Stimulated activated CD4-positive, alpha-beta T cell treated with anti-CD3 and anti-CD28 coated beads, TNF-alpha, amount 100 ng/mL, for 4 hours (primary cell): ENCODE measurements around the gene GABRR3.

ENCODE experiments used
- DNase-seq, 3 experiments: peaks; one replicate each; pipeline ENCODE4 v3.0.0-alpha.2; 2020; ENCODE audit warnings: low read depth in 3 of 3

The GABRR3 gene

DNA sequence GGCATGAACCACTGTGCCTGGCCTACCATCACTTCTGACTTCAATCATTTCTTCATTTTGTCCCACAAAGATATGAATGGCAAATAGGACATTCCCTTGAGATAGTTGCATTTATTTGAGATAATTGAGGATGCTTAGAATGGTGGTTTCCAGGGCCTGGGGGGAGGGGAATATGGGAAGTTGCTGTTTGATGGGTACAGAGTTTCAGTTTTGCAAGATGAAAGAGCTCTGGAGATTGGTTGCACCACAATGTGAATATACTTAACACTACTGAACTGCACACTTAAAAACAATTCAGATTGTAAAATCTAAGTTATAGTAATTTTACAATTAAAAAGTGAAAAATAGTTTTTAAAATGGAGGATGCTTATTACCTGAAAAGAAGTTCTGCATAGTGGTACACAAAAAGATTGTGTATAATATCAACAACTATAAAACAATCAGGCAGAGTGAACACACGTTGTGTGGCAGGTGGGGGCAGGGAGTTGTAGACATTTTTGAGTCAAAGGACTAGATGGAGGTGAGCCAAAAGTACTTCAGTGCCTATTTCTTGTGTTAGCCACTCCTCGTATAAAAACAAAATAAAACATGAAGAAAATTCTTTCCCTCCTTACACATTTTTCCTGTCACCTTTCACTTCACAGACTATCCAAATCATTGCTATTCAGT is 44.4 kb downstream of the GABRR3 start:
- DNase-seq: no peak

DNA sequence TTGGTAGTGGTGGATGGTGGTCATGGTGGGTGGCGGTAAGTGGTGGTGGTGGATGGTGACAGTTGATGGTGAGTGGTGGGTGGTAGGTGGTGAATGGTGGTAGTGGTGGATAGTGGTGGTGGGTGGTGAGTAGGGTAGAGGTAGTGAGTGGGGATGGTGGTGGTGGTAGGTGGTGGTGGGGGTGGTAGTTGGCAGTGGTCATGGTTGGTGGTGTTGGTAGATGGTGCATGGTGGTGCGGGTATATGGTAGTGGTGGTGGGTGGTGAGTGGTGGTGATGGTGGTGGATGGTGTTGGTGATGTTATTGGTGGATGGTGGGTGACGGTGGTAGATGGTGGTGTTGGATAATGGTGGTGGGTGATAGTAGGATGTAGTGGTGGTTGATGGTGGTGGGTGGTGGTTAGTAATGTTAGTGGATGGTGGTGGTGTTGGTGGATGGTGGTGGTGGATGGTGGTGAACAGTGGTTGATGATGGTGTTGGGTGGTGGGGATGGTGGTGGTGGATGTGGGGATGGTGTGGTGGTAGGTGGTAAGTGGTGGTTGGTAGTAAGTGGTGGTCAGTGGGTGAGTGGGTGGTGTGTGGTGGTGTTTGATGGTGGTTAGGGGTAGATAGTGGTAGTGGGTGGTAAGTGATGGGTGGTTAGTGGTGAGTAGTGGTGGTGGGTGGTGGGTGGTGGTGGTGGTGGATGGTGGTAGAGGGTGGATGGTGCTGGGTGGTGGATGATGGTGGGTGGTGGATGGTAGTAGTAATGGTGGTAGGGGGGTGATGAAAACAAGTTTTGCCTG is 46.1 kb downstream of the GABRR3 start:
- no peak for DNase-seq

DNA sequence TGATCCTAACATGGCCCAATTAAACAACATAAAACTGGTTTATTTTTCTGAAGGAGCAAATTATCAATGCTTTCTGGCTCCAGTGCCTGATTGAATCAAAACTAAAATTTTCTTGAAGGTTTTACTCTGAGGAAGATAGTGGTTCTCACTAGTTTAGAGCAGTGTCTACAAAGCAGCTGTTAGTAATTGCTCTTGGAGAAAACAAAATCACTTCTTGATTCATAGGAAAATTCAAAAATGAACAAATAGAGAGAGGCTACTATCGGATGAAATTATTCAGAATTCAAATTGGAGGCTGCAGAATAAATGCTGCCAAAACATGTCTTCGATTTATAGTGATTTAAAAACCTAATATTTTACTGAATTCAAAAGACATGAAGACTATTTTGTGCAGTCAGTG is 47.8 kb downstream of the GABRR3 start:
- no peak for DNase-seq

DNA sequence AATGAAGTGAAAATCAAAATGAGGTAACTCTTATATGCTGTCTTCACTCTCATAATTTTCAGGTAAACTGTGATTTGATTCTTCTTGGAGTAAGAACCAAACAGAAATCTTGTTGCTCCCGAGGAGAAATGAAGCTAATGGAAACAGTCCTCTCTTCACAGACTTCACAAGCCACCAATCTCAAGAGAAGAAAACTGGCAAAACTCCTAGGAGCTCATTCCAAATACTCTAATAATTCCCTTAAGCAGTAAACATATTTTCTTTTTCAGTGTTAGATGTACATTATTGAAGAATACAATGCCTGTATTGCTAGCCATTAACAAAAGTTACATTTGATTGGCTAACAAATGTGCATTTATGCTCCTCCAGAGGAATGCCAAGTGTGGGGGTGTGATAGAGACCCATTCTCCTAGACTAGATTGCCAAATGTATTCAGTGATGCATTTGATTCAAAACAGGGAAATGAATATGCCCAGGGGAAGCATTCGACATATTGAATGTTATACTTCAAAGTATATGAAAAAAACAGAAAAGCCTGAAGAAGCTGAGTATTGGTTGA is 51.1 kb downstream of the GABRR3 start:
- no peak for DNase-seq

DNA sequence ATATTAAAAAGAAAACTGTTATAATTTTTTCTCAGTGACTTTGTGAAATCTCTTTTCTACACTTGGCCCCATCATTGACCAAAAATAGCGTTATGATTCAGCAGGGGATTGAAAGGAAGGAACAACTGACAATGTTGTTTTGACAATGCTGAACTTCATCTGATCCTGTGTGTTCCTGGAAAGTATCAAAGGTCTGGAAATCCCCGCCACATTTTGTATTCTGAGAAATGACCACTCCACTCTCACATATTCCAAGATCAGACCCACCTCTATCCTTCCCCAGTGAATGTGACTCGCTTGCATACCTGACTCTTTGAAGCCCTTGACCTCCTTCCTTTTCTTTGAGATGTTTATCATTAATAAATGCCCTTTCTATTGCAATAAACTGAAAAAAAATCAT is 53.2 kb downstream of the GABRR3 start:
- DNase-seq: no peak

DNA sequence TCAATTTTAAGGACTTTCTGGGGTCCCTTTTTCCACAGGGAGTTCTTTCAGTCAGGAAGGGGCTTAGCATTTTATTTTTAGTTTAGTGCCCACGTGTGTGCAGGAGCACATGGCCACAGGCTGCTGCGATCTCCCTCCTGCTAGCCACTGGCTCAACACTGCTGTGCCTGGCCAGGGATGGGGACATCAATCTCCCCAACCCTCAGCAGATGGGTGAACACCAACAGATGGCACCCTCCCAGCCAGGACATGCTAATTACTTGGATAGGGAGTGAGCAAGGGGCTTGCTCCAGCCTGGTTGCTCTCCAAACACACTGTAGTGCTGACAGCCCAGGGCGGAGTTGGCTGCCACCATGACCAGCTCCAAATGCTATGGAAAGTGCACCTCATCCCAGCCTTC is 55.5 kb downstream of the GABRR3 start:
- DNase-seq: no peak

DNA sequence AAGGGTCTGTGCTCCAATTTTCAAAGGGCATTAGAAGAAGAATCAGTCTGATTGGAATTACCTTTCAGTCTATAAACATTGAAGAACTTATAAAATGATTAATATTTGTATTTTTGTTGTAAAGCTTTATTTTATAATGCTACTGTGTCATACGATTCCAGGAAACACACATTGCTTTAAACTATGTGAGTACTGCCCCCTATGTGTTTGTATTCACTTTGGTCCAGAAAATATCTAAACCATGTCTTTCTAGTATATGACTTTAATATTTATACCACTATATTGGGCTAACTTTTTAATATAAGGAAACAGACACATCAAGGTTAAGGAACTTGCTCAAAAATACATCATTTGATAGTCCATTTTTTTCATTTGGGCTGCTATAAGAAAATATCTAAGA is 59.6 kb downstream of the GABRR3 start:
- no peak for DNase-seq

DNA sequence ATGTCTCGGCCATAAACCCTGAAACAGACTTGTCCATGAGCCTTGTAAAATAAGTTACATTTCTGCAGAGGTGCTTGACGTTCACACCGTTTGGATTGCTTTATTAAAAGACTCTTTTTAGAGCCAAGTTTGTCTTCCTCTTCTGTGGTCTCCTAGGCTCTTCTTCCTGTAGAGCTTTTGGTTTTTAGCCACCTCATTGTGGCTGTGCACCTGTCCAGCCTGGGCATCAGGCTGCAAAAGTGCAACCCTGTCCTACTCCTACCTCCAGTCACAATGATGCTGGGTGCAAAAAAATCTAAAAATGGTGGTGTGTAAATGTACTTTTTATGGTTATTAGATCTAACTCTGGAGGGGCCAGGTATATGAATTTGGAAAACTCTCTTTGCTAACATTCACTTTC is 60.1 kb downstream of the GABRR3 start:
- no peak for DNase-seq

DNA sequence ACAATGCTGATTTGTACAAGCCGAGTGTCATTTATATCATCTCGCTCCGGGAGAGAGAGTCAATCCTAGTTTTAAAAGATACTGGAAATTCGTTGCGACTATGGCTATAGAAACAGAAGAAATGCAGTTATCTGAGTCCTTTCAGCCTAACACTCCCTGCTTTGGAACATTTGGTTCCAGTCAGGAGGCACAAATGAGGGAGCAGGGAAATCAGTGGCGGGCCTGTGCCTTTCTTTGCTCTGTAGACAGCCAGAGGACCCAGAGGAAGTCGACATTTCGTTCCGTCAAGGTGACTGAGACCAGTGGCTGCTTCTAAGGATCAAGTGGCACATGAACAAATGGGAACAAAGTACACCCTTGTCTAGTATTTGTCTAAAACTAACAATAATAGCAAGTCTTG is 62.1 kb downstream of the GABRR3 start:
- no peak for DNase-seq

DNA sequence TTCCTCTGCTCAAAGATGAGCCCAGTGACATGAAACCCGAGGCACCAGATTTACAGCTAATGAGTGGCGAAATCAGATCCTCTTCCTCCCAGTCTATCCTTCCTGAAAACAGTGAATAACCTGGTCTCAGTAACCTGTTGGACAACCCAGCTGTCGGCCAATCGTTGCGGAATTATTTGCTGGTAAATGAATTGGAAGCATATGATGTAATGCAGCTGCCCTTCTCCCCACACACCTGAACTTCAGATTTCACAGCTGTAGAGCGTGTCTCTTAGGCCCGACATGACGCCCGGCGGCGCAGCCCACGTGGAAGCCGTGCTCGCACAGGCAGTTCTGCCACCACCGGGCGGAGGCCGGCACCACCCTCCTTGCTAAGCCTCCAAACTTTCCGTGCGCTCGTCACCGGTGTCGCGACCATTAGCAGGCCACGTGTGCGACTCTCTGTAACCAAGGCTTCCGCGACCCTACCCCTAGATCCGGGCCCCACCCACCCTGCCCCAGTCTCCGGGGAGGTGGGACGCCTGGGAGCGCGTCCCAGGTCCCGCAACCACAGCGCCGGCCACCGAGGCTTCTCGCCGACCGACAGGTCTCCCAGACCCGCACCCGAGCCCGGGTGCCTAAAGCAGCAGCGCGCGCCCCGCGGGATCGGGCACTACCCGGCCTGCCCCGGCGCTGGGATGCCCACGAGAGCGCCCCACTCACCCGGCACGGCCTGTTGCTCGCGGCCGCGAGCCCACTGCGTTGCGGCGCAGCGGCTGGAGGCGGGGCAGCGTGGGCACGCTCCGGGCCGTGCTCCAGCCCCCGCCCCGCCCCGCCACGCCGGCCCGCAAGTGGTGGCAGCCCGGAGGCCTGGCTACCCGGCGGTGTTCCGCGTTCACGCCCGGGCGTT is 63.2 kb downstream of the GABRR3 start, which contains the start of gene RIOX2:
Gene RIOX2 (minus strand): TSS at position 753 of the 889 bp plus-strand sequence. CDS start 4,838 bp downstream, outside the sequence.
- DNase-seq: peak; percentile 61 to 69 (median 68)

DNA sequence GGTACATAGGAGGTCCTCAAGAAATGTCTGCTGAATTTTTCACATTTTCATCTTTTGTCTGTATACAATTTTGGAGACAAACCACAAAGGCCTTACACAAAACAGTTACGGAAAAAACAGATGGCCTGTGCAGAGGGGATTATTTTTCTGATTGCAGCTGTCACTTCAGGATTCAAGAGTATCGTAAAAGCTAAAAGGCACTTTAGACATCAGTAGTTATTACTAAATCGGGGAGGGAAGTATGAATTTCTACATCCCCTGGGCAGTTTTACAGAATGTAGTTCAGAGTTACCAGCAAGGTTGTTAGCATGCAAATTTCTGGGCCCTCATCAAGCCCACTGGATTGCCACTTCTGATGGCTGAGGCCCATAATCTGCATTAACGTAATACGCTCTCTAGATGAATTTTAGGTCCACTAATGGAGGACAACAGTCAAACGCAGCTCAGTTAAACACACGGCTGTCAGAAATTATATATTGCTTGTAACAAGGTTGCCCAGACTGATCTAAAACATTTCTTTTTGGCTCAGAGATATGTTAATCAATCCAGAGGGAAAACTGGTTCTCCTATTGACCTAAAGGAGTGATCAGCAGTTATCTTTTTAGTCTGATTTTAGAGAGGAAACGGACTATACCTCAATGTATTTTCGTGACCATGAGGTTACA is 64.0 kb downstream of the GABRR3 start:
- DNase-seq: no peak

DNA sequence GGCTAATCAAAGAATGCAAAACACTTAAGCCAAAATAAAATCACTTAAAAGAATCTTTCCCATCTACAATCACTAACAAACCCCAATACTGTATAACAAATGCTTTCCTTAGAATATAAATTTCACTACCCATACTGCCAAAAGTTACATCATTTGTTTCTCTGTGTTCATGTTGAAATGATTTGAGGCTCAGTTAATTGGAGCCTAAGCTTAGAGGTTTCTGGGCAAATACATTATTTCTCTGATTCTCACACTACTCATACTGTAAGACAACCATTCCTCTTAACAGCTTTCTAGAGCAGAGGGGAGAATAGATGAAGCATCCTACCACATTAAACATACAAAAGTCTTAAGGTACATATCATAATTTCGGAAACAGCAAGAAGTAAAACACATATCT is 65.0 kb downstream of the GABRR3 start:
- no peak for DNase-seq

DNA sequence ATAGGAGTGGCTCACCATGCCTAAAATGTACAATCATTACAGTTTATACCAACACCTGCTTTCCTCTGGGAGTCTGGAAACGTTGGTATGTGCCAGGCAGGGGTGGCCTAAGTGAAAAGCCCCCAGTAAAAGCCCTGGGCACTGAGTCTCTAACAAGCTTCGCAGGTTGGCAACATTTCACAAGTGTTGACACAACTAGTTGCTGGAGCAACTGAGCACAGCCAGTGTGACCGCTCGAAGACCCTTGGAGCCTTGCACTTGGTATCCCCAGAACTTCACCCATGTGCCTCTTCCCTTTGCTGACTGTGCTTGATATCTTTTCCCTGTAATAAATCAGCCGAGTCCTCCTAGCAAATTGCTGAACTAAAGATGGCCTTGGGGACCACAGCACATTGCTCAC is 65.6 kb downstream of the GABRR3 start:
- DNase-seq: no peak

DNA sequence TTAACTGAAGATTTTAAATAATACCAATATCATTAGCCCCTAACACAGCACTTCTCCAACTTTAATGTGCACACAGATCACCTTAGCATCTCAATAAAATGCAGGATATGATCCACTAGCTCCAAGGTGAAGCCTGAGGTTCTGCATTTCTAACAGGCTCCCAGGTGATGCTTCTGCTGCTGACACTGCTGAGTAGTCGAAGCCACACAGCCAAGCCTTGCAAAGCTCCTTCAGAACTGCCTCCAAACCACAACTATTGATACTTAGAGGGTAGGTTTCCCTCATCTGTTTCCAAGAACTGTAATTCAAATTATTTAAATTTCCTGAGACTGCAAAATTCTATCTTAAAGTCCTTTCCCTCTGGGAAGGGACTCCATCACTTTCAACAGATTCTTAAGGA is 66.7 kb downstream of the GABRR3 start:
- DNase-seq: no peak

DNA sequence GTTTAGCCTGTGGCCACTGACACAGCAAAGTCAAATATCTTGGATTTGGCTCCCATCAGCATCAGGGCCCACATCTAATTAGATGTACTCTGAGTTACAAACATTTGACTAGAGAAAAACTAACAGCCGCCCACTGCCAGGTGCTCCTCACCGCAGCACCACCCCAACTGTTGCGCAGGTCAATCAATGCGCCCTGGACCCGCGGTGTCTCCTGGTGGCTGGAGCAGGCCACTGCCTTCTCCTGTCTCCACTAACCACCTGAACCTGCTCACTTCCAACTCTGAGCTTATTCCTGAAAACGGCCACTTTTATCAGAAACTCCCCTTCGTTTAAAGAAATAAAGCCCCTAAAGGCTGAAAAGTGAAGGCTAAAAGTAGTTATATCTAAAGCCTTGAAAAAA is 67.1 kb downstream of the GABRR3 start:
- DNase-seq: no peak

DNA sequence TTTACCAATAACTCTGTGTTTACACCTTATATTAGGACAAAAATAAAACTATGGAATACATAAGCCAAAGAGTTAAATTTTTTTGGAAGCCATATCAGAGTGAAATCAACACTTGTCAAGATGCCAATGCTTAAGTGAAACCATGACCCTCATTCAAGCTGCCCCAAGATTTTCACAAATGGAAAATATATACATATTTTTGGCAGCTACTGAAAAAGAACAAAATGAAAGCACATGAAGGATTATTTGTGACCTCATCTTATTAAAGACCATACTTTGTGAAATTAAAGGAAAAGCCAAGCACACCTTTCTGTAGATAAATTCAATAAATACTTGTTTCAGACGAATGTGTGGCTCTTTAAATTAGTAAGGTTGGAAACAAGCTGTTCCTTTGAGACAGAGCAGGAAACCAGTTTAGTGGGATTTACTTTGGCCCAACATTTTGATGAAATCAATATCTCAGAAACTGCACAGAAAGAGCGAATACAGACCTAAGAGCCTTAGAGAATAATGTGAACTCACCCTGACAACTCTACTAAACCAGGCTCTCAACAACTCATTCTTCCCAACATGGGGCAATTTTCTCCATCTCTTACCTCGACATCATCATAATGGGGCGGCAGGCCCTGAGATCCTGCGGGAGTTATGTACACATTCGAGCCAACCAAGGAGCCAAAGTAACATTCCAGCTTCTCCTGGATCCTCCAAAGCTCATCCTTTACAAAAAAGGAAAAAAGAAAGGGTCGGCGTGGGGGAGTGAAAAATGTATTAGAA is 73.9 kb downstream of the GABRR3 start:
- no peak for DNase-seq

DNA sequence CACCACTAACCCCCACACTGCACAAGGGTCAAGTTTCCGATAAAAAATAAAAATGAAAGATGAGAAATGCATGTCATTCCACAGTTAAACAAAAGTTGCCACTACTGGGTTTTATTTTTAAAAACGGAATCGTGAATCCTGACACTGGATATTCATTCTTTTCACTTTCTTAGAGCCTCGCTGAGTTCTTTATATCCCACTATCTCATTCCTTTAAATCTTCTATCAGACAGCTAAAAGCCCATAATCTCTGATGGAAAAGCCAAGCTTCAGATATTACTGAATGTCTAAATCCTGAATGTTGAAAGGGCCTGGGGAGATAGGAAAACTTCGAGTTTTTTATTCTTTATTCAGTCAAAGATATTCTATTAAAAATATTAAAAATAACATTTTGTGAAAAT is 74.6 kb downstream of the GABRR3 start:
- DNase-seq: no peak

DNA sequence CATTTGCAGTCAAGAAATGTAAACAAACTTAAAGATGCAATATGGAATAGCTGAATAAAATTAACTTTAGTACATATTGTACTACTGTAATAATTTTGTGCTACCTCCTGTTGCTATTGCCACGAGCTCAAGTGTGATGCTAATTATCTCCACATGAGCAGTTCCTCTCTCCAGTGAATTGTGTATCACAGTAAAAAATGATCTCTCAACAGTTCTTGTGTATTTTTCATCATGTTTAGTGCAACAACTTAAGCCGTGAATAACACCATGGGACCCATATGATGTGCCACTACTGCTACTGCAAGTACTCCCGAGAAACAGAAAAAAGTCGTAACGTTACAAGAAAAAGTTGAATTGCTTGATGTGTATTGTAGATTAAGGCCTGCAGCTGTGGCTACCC is 75.2 kb downstream of the GABRR3 start:
- DNase-seq: no peak

DNA sequence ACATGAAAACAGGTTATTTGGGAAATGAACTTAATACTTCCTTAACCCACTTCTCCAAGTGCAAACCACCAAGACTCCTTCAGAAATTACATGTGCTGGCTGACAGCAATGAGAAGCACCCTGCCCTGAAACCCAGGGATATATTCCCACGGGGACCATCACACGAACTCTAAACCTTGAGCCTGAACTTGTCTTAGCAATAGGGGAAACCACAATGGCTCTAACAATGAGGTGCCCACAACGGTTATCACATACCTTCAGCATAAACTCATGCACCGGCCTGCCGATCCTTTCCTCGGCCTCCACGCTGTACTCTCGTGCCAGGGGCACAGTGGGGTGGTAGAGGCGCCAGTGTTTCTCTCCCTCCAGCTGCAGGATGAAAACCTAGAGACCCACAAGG is 76.3 kb downstream of the GABRR3 start:
- no peak for DNase-seq

DNA sequence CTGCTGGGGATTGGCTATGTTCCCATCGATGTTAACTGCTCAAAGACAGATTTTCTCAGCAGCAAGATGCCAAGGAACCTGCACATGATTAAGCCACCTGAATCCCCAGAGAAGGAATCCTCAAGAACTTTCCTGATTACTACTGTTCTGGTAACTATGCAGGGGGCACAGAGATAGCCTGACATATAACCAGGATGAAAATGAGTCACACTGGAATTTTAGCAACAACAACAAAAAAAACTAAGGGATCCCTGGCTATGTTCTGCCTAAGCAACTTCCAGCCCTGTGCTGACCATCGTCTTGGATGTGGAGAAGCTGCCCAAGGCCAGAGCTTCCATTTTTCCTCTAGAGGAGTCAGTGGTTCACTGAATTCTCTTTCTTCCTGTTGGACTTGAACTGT is 76.7 kb downstream of the GABRR3 start:
- no peak for DNase-seq
